ENCODE measurements around the gene AFF3. TPM values are rescaled to one million over a fixed set of nuclear protein-coding genes. Genes with fewer than 3 reads are reported as not detected.

Gene AFF3
- total and polyA plus RNA-seq, 2 donors (not counting 1 experiment from before 2014, with no cell fraction given) = 0.50 to 2.5 TPM

GRCh38 chr2:99865818-99866676 lies 276.3 kb downstream of the AFF3 start:
- DNase-seq (ENCODE audit: low read depth in 2 of 2) = peak; percentile 28 to 78
- Histone ChIP-seq H3K9ac (ENCODE audit: insufficient read depth, low read length) (no peak overlapping the region), H3K4me1 (ENCODE audit: control insufficient read depth, extremely low read depth, insufficient read depth, low read length) (no peaks in the 10 kb centered on the region), H3K9me3 (ENCODE audit: control insufficient read depth, insufficient read depth, low read depth, low read length) (no peaks in the 10 kb centered on the region), H3K4me2 (ENCODE audit: extremely low read depth, insufficient read depth, low read length) (no peak overlapping the region), H3K4me3 (replicated peaks in 1 of 4; ENCODE audit: control extremely low read depth in 1 of 4, insufficient read depth in 1 of 4, low read depth in 3 of 4, low read length in 4 of 4) (no peak overlapping the region), H3K79me2 (ENCODE audit: control insufficient read depth, insufficient read depth, low read length) (no peaks in the 10 kb centered on the region), H4K20me1 (ENCODE audit: control insufficient read depth, extremely low read depth, insufficient read depth, low read length) (no peaks in the 10 kb centered on the region), H2AFZ (ENCODE audit: low read length) (no peak overlapping the region), H3K27ac (ENCODE audit: insufficient read depth, low read length) (no peak overlapping the region), H3K27me3 (ENCODE audit: control insufficient read depth, insufficient read depth, low read length) (no peaks in the 10 kb centered on the region), H3K36me3 (ENCODE audit: control insufficient read depth, insufficient read depth, low read length) (no peaks in the 10 kb centered on the region)
- no peak for TF ChIP-seq EZH2 (IDR thresholded peaks at IDR 0.05; ENCODE audit: low read length, missing control alignments)
- TF ChIP-seq CTCF (conservative IDR thresholded peaks at IDR 0.05 in 1 of 2, IDR thresholded peaks at IDR 0.05 in 1 of 2; ENCODE audit: low read depth in 1 of 2, low read length in 2 of 2) = no peak

- Histone ChIP-seq H3K36me3 (ENCODE audit: control insufficient read depth, insufficient read depth, low read length) (no peaks in the 10 kb centered on the region), H3K79me2 (ENCODE audit: control insufficient read depth, insufficient read depth, low read length) (no peaks in the 10 kb centered on the region), H3K27me3 (ENCODE audit: control insufficient read depth, insufficient read depth, low read length) (no peaks in the 10 kb centered on the region), H3K4me2 (ENCODE audit: extremely low read depth, insufficient read depth, low read length) (no peak overlapping the region), H3K9ac (ENCODE audit: insufficient read depth, low read length) (no peak overlapping the region), H3K27ac (ENCODE audit: insufficient read depth, low read length) (no peak overlapping the region), H3K4me3 (replicated peaks in 1 of 4; ENCODE audit: control extremely low read depth in 1 of 4, insufficient read depth in 1 of 4, low read depth in 3 of 4, low read length in 4 of 4) (no peak overlapping the region), H3K4me1 (ENCODE audit: control insufficient read depth, extremely low read depth, insufficient read depth, low read length) (no peaks in the 10 kb centered on the region), H4K20me1 (ENCODE audit: control insufficient read depth, extremely low read depth, insufficient read depth, low read length) (no peaks in the 10 kb centered on the region), H3K9me3 (ENCODE audit: control insufficient read depth, insufficient read depth, low read depth, low read length) (no peaks in the 10 kb centered on the region), H2AFZ (ENCODE audit: low read length) (no peak overlapping the region)
- TF ChIP-seq EZH2 (IDR thresholded peaks at IDR 0.05; ENCODE audit: low read length, missing control alignments) = no peak
- TF ChIP-seq CTCF (conservative IDR thresholded peaks at IDR 0.05 in 1 of 2, IDR thresholded peaks at IDR 0.05 in 1 of 2; ENCODE audit: low read depth in 1 of 2, low read length in 2 of 2) = no peak
- DNase-seq (ENCODE audit: low read depth in 2 of 2) = peak; percentile 70 to 85
Observed at GRCh38 chr2:99864561-99865553, 277.5 kb downstream of the AFF3 start.

GRCh38 chr2:99863903-99864270 lies 278.5 kb downstream of the AFF3 start:
- no peak overlapping the region for H3K4me2 ChIP-seq (ENCODE audit: extremely low read depth, insufficient read depth, low read length)
- peak in 1 of 2 donors; percentile 77 for DNase-seq (ENCODE audit: low read depth in 2 of 2)
- TF ChIP-seq CTCF (conservative IDR thresholded peaks at IDR 0.05 in 1 of 2, IDR thresholded peaks at IDR 0.05 in 1 of 2; ENCODE audit: low read depth in 1 of 2, low read length in 2 of 2) = no peak
- TF ChIP-seq EZH2 (IDR thresholded peaks at IDR 0.05; ENCODE audit: low read length, missing control alignments) = no peak
- no peaks in the 10 kb centered on the region for H4K20me1 ChIP-seq (ENCODE audit: control insufficient read depth, extremely low read depth, insufficient read depth, low read length)
- no peaks in the 10 kb centered on the region for H3K36me3 ChIP-seq (ENCODE audit: control insufficient read depth, insufficient read depth, low read length)
- H3K9me3 ChIP-seq (ENCODE audit: control insufficient read depth, insufficient read depth, low read depth, low read length) = no peaks in the 10 kb centered on the region
- no peak overlapping the region for H3K4me3 ChIP-seq (replicated peaks in 1 of 4; ENCODE audit: control extremely low read depth in 1 of 4, insufficient read depth in 1 of 4, low read depth in 3 of 4, low read length in 4 of 4)
- H3K27me3 ChIP-seq (ENCODE audit: control insufficient read depth, insufficient read depth, low read length) = no peaks in the 10 kb centered on the region
- no peak overlapping the region for H2AFZ ChIP-seq (ENCODE audit: low read length)
- no peak overlapping the region for H3K9ac ChIP-seq (ENCODE audit: insufficient read depth, low read length)
- H3K79me2 ChIP-seq (ENCODE audit: control insufficient read depth, insufficient read depth, low read length) = no peaks in the 10 kb centered on the region
- H3K4me1 ChIP-seq (ENCODE audit: control insufficient read depth, extremely low read depth, insufficient read depth, low read length) = no peaks in the 10 kb centered on the region
- no peak overlapping the region for H3K27ac ChIP-seq (ENCODE audit: insufficient read depth, low read length)

Data from fibroblast of lung (primary cell).